Fibroblast of pulmonary artery (primary cell): ENCODE measurements around the gene ZNF575.

Source experiments
- DNase-seq: peaks from one replicate; pipeline ENCODE4 v3.0.0-alpha.2; 2010; ENCODE audit warnings: low read depth
- H3K4me3 ChIP-seq: replicated peaks from 2 replicates; pipeline ENCODE4 v1.5.1; 2011; ENCODE audit warnings: low read depth, mild to moderate bottlenecking, control low read depth, low read length, moderate library complexity
- CTCF ChIP-seq: IDR thresholded peaks from 2 replicates; pipeline ENCODE4 v1.5.1; 2011; ENCODE audit warnings: mild to moderate bottlenecking, control low read depth, low read length, inconsistent platforms; ENCODE audit errors: missing control alignments

Gene ZNF575

GRCh38 chr19:43490759-43491158 is 42.2 kb upstream of the ZNF575 start:
- no peak for TF ChIP-seq CTCF
- no peak overlapping the region for H3K4me3 ChIP-seq
- DNase-seq, result no peak

GRCh38 chr19:43495082-43495481 is 37.9 kb upstream of the ZNF575 start:
- no peak overlapping the region for H3K4me3 ChIP-seq
- DNase-seq, result no peak
- no peak for TF ChIP-seq CTCF

GRCh38 chr19:43496960-43497359 is 36.0 kb upstream of the ZNF575 start:
- H3K4me3 ChIP-seq, result no peak overlapping the region
- no peak for DNase-seq
- TF ChIP-seq CTCF, result no peak

GRCh38 chr19:43498233-43498842 is 34.6 kb upstream of the ZNF575 start:
- TF ChIP-seq CTCF, result no peak
- H3K4me3 ChIP-seq, result no peak overlapping the region
- no peak for DNase-seq

- TF ChIP-seq CTCF, result no peak
- DNase-seq, result no peak
- no peak overlapping the region for H3K4me3 ChIP-seq
These were observed 33.9 kb upstream of the ZNF575 start for GRCh38 chr19:43499042-43499441.

- TF ChIP-seq CTCF, result no peak
- no peak for DNase-seq
These were observed 31.1 kb upstream of the ZNF575 start for GRCh38 chr19:43501661-43502418.

GRCh38 chr19:43502419-43502976 is 30.5 kb upstream of the ZNF575 start:
- TF ChIP-seq CTCF, result no peak
- DNase-seq, result no peak
- no peak overlapping the region for H3K4me3 ChIP-seq

More at GRCh38 chr19:43501661-43502418, 31.1 kb upstream of the ZNF575 start:
- H3K4me3 ChIP-seq, result no peak overlapping the region
